GM23338 (cell line): ENCODE data around the gene COL5A2. TPM values are rescaled to one million over a fixed set of nuclear protein-coding genes. Genes with fewer than 3 reads are reported as not detected.

Experiments
- ATAC-seq: fragments of 200-7000 bp; cut with Tn5 transposase; 3 replicates; pipeline ENCODE4 v1.9.1; 2020
- DNase-seq: peaks from one replicate; pipeline ENCODE4 v3.0.0-alpha.2; 2015; ENCODE audit warnings: low spot score
- H2AFZ ChIP-seq: fragments of 200-600 bp; sonication (generic); 2 replicates; pipeline ENCODE4 v1.8.0; 2016; ENCODE audit warnings: antibody characterized with exemption, mild to moderate bottlenecking, moderate library complexity
- H3F3A ChIP-seq: fragments of 200-600 bp; sonication (generic); replicated peaks from 2 replicates; pipeline ENCODE4 v1.8.0; 2017; ENCODE audit warnings: antibody characterized with exemption, mixed run types, low read depth
- H3K27ac ChIP-seq: fragments of 200-600 bp; sonication (generic); 2 replicates; pipeline ENCODE4 v1.6.1; 2016; ENCODE audit warnings: low read depth
- H3K27me3 ChIP-seq: fragments of 200-600 bp; sonication (generic); 2 replicates; pipeline ENCODE4 v1.8.0; 2016; ENCODE audit warnings: mild to moderate bottlenecking, mixed run types, moderate library complexity; ENCODE audit not compliant: insufficient read depth
- H3K36me3 ChIP-seq: fragments of 200-600 bp; sonication (generic); 2 replicates; pipeline ENCODE4 v1.8.0; 2016; ENCODE audit warnings: mild to moderate bottlenecking; ENCODE audit not compliant: insufficient read depth
- H3K4me1 ChIP-seq: fragments of 200-600 bp; sonication (generic); 2 replicates; pipeline ENCODE4 v1.8.0; 2016; ENCODE audit warnings: mild to moderate bottlenecking, moderate library complexity; ENCODE audit not compliant: insufficient read depth
- H3K4me2 ChIP-seq: fragments of 200-600 bp; sonication (generic); 2 replicates; pipeline ENCODE4 v1.7.1; 2017; ENCODE audit warnings: mixed run types
- H3K4me3 ChIP-seq: fragments of 200-600 bp; sonication (generic); 2 replicates; pipeline ENCODE4 v1.6.1; 2016; ENCODE audit warnings: mixed run types
- H3K79me2 ChIP-seq: fragments of 200-600 bp; sonication (generic); replicated peaks from 2 replicates; pipeline ENCODE4 v1.8.0; 2017; ENCODE audit warnings: mild to moderate bottlenecking; ENCODE audit not compliant: insufficient read depth
- H3K9me2 ChIP-seq: fragments of 200-600 bp; sonication (generic); 2 replicates; pipeline ENCODE4 v1.8.0; 2017; ENCODE audit not compliant: insufficient read depth
- H4K20me1 ChIP-seq: fragments of 200-600 bp; sonication (generic); replicated peaks from 2 replicates; pipeline ENCODE4 v1.8.0; 2017; ENCODE audit warnings: mild to moderate bottlenecking; ENCODE audit not compliant: insufficient read depth
- H3K27ac Mint-ChIP-seq: 2 replicates; pipeline ENCODE4 v1.8.0; 2020; ENCODE audit warnings: inconsistent platforms, mild to moderate bottlenecking, moderate library complexity, mixed read lengths
- H3K27me3 Mint-ChIP-seq: 3 replicates; pipeline ENCODE4 v1.8.0; 2022; ENCODE audit warnings: low read depth, mild to moderate bottlenecking, moderate library complexity, mixed read lengths, inconsistent platforms; ENCODE audit not compliant: insufficient read depth, poor library complexity
- H3K36me3 Mint-ChIP-seq: 3 replicates; pipeline ENCODE4 v1.8.0; 2021; ENCODE audit warnings: low read depth, mild to moderate bottlenecking, inconsistent platforms, moderate library complexity, mixed read lengths
- H3K4me1 Mint-ChIP-seq: 3 replicates; pipeline ENCODE4 v1.8.0; 2020; ENCODE audit warnings: mild to moderate bottlenecking, inconsistent platforms, mixed read lengths
- H3K4me3 Mint-ChIP-seq: 3 replicates; pipeline ENCODE4 v1.8.0; 2021; ENCODE audit warnings: moderate library complexity, mild to moderate bottlenecking, inconsistent platforms, mixed read lengths
- H3K9me3 Mint-ChIP-seq: 3 replicates; pipeline ENCODE4 v1.8.0; 2020; ENCODE audit warnings: moderate library complexity, mild to moderate bottlenecking, inconsistent platforms, mixed read lengths
- CREB1 ChIP-seq: fragments of 250-450 bp; sonication (Bioruptor Pico); IDR thresholded peaks from 2 replicates; pipeline ENCODE4 v1.5.0; 2020; ENCODE audit warnings: low read depth, mild to moderate bottlenecking, moderate library complexity
- ETS1 ChIP-seq: IDR thresholded peaks from 2 replicates; pipeline ENCODE4 v1.6.1; 2016; ENCODE audit warnings: antibody characterized with exemption
- EZH2 ChIP-seq: fragments of 200-600 bp; sonication (generic); IDR thresholded peaks from one replicate; pipeline ENCODE4 v1.8.0; 2017; ENCODE audit warnings: antibody characterized with exemption, mild to moderate bottlenecking, low read depth; ENCODE audit not compliant: unreplicated experiment
- EZH2phosphoT487 ChIP-seq: fragments of 200-600 bp; sonication (generic); IDR thresholded peaks from one replicate; pipeline ENCODE4 v1.8.1; 2018; ENCODE audit warnings: antibody characterized with exemption; ENCODE audit not compliant: unreplicated experiment
- JUNB ChIP-seq: IDR thresholded peaks from one replicate; pipeline ENCODE4 v1.6.1; 2016; ENCODE audit warnings: antibody characterized with exemption; ENCODE audit not compliant: unreplicated experiment
- NANOG ChIP-seq: IDR thresholded peaks from 2 replicates; pipeline ENCODE4 v1.6.1; 2016; ENCODE audit warnings: antibody characterized with exemption, borderline replicate concordance
- POLR2AphosphoS5 ChIP-seq: IDR thresholded peaks from 2 replicates; pipeline ENCODE4 v1.6.1; 2016; ENCODE audit warnings: antibody characterized with exemption, low read depth
- STAT1 ChIP-seq: IDR thresholded peaks from one replicate; pipeline ENCODE4 v1.6.1; 2016; ENCODE audit warnings: antibody characterized with exemption; ENCODE audit not compliant: unreplicated experiment
- ZNF114 ChIP-seq: fragments of 250-450 bp; sonication (Bioruptor Pico); IDR thresholded peaks from 2 replicates; pipeline ENCODE4 v1.5.0; 2020; ENCODE audit warnings: mild to moderate bottlenecking, moderate library complexity
- ZNF331 ChIP-seq: fragments of 250-450 bp; sonication (Bioruptor Pico); IDR thresholded peaks from 2 replicates; pipeline ENCODE4 v1.5.0; 2020; ENCODE audit warnings: low read depth, mild to moderate bottlenecking, moderate library complexity
- polyA plus RNA-seq: library from polyadenylated mRNA; unstranded; fragments of >200 nt; fragmentation: Nextera tagmentation; extraction: Ambion mirVana; gene quantifications from 2 replicates; pipeline ENCODE4 v1.2.1, GENCODE V29; 2016
- total RNA-seq: library from RNA; depleted of rRNA; stranded (reverse); fragments of >200 nt; shearing (Covaris generic); gene quantifications from 2 replicates; pipeline ENCODE4 v1.2.3, GENCODE V29; 2014
- TF ChIP-seq, protein P1 (sequence below): fragments of 250-450 bp; sonication (Bioruptor Pico); IDR thresholded peaks from 2 replicates; pipeline ENCODE4 v1.5.0; 2020; ENCODE audit warnings: mild to moderate bottlenecking, moderate library complexity
- TF ChIP-seq, protein P2 (sequence below), 2 experiments: fragments of 200-600 bp in 1 of 2; sonication (generic) in 1 of 2; conservative IDR thresholded peaks; 2 replicates each; pipeline versions ENCODE4 v1.5.1 to v1.6.1; 2016 to 2017; ENCODE audit warnings: antibody characterized with exemption in 2 of 2, low read depth in 2 of 2, mild to moderate bottlenecking in 2 of 2, moderate library complexity in 1 of 2
- TF ChIP-seq, protein P3 (sequence below): IDR thresholded peaks from one replicate; pipeline ENCODE4 v1.6.1; 2018; ENCODE audit warnings: antibody characterized with exemption; ENCODE audit not compliant: unreplicated experiment

COL5A2 gene
- total and polyA plus RNA-seq, 2 experiments from 2014 or later: 6.7 to 19.7 TPM

GRCh38 chr2:189083106-189083505 lies 96.5 kb downstream of the COL5A2 start:
- Histone ChIP-seq H3K4me1 (no peaks in the 10 kb centered on the region), H3K27ac (no peak overlapping the region), H3K27me3 (no peaks in the 10 kb centered on the region), H2AFZ (no peak overlapping the region), H3K4me2 (no peak overlapping the region), H3K4me3 (no peak overlapping the region), H3K79me2 (no peaks in the 10 kb centered on the region), H3K9me2 (no peaks in the 10 kb centered on the region), H3F3A (no peaks in the 10 kb centered on the region), H3K36me3 (no peaks in the 10 kb centered on the region), H4K20me1 (no peaks in the 10 kb centered on the region)
- no peak for ATAC-seq
- Mint-ChIP-seq H3K4me3 (no peak overlapping the region), H3K27ac (peak overlapping the region; percentile 13; the same call in 1 of the 2 replicates), H3K4me1 (peaks cover 6% of the 10 kb centered on the region; the same call in 1 of the 3 replicates), H3K27me3 (no peaks in the 10 kb centered on the region), H3K9me3 (no peaks in the 10 kb centered on the region), H3K36me3 (no peaks in the 10 kb centered on the region)
- TF ChIP-seq, protein P1, sequence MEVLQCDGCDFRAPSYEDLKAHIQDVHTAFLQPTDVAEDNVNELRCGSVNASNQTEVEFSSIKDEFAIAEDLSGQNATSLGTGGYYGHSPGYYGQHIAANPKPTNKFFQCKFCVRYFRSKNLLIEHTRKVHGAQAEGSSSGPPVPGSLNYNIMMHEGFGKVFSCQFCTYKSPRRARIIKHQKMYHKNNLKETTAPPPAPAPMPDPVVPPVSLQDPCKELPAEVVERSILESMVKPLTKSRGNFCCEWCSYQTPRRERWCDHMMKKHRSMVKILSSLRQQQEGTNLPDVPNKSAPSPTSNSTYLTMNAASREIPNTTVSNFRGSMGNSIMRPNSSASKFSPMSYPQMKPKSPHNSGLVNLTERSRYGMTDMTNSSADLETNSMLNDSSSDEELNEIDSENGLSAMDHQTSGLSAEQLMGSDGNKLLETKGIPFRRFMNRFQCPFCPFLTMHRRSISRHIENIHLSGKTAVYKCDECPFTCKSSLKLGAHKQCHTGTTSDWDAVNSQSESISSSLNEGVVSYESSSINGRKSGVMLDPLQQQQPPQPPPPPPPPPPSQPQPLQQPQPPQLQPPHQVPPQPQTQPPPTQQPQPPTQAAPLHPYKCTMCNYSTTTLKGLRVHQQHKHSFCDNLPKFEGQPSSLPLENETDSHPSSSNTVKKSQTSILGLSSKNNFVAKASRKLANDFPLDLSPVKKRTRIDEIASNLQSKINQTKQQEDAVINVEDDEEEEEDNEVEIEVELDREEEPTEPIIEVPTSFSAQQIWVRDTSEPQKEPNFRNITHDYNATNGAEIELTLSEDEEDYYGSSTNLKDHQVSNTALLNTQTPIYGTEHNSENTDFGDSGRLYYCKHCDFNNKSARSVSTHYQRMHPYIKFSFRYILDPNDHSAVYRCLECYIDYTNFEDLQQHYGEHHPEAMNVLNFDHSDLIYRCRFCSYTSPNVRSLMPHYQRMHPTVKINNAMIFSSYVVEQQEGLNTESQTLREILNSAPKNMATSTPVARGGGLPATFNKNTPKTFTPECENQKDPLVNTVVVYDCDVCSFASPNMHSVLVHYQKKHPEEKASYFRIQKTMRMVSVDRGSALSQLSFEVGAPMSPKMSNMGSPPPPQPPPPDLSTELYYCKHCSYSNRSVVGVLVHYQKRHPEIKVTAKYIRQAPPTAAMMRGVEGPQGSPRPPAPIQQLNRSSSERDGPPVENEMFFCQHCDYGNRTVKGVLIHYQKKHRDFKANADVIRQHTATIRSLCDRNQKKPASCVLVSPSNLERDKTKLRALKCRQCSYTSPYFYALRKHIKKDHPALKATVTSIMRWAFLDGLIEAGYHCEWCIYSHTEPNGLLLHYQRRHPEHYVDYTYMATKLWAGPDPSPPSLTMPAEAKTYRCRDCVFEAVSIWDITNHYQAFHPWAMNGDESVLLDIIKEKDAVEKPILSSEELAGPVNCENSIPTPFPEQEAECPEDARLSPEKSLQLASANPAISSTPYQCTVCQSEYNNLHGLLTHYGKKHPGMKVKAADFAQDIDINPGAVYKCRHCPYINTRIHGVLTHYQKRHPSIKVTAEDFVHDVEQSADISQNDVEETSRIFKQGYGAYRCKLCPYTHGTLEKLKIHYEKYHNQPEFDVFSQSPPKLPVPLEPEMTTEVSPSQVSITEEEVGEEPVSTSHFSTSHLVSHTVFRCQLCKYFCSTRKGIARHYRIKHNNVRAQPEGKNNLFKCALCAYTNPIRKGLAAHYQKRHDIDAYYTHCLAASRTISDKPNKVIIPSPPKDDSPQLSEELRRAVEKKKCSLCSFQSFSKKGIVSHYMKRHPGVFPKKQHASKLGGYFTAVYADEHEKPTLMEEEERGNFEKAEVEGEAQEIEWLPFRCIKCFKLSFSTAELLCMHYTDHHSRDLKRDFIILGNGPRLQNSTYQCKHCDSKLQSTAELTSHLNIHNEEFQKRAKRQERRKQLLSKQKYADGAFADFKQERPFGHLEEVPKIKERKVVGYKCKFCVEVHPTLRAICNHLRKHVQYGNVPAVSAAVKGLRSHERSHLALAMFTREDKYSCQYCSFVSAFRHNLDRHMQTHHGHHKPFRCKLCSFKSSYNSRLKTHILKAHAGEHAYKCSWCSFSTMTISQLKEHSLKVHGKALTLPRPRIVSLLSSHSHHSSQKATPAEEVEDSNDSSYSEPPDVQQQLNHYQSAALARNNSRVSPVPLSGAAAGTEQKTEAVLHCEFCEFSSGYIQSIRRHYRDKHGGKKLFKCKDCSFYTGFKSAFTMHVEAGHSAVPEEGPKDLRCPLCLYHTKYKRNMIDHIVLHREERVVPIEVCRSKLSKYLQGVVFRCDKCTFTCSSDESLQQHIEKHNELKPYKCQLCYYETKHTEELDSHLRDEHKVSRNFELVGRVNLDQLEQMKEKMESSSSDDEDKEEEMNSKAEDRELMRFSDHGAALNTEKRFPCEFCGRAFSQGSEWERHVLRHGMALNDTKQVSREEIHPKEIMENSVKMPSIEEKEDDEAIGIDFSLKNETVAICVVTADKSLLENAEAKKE (CRISPR knock-in tag): no peak
- no peak for TF ChIP-seq NANOG
- no peak for TF ChIP-seq JUNB
- TF ChIP-seq, protein P2, sequence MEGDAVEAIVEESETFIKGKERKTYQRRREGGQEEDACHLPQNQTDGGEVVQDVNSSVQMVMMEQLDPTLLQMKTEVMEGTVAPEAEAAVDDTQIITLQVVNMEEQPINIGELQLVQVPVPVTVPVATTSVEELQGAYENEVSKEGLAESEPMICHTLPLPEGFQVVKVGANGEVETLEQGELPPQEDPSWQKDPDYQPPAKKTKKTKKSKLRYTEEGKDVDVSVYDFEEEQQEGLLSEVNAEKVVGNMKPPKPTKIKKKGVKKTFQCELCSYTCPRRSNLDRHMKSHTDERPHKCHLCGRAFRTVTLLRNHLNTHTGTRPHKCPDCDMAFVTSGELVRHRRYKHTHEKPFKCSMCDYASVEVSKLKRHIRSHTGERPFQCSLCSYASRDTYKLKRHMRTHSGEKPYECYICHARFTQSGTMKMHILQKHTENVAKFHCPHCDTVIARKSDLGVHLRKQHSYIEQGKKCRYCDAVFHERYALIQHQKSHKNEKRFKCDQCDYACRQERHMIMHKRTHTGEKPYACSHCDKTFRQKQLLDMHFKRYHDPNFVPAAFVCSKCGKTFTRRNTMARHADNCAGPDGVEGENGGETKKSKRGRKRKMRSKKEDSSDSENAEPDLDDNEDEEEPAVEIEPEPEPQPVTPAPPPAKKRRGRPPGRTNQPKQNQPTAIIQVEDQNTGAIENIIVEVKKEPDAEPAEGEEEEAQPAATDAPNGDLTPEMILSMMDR (conservative IDR thresholded peaks at IDR 0.05; ENCODE audit: low read depth in 2 of 2): no peak
- no peak for TF ChIP-seq POLR2AphosphoS5
- TF ChIP-seq, protein P3, sequence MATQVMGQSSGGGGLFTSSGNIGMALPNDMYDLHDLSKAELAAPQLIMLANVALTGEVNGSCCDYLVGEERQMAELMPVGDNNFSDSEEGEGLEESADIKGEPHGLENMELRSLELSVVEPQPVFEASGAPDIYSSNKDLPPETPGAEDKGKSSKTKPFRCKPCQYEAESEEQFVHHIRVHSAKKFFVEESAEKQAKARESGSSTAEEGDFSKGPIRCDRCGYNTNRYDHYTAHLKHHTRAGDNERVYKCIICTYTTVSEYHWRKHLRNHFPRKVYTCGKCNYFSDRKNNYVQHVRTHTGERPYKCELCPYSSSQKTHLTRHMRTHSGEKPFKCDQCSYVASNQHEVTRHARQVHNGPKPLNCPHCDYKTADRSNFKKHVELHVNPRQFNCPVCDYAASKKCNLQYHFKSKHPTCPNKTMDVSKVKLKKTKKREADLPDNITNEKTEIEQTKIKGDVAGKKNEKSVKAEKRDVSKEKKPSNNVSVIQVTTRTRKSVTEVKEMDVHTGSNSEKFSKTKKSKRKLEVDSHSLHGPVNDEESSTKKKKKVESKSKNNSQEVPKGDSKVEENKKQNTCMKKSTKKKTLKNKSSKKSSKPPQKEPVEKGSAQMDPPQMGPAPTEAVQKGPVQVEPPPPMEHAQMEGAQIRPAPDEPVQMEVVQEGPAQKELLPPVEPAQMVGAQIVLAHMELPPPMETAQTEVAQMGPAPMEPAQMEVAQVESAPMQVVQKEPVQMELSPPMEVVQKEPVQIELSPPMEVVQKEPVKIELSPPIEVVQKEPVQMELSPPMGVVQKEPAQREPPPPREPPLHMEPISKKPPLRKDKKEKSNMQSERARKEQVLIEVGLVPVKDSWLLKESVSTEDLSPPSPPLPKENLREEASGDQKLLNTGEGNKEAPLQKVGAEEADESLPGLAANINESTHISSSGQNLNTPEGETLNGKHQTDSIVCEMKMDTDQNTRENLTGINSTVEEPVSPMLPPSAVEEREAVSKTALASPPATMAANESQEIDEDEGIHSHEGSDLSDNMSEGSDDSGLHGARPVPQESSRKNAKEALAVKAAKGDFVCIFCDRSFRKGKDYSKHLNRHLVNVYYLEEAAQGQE: no peak
- no peak for TF ChIP-seq EZH2phosphoT487
- no peak for TF ChIP-seq CREB1
- TF ChIP-seq ZNF114 (CRISPR knock-in tag): no peak
- no peak for TF ChIP-seq EZH2
- TF ChIP-seq ZNF331 (CRISPR knock-in tag): no peak
- TF ChIP-seq ETS1: no peak
- TF ChIP-seq STAT1: no peak
- no peak for DNase-seq
